HG03571 (cell line): ENCODE measurements around the gene AMN.
A peak's percentile ranks its signal among the peaks of the same experiment; 100 is the strongest.

Source experiments
- ATAC-seq: cut with Tn5 transposase; IDR thresholded peaks from one replicate; pipeline ENCODE4 v1.9.1; 2021; ENCODE audit not compliant: unreplicated experiment

Gene AMN

DNA sequence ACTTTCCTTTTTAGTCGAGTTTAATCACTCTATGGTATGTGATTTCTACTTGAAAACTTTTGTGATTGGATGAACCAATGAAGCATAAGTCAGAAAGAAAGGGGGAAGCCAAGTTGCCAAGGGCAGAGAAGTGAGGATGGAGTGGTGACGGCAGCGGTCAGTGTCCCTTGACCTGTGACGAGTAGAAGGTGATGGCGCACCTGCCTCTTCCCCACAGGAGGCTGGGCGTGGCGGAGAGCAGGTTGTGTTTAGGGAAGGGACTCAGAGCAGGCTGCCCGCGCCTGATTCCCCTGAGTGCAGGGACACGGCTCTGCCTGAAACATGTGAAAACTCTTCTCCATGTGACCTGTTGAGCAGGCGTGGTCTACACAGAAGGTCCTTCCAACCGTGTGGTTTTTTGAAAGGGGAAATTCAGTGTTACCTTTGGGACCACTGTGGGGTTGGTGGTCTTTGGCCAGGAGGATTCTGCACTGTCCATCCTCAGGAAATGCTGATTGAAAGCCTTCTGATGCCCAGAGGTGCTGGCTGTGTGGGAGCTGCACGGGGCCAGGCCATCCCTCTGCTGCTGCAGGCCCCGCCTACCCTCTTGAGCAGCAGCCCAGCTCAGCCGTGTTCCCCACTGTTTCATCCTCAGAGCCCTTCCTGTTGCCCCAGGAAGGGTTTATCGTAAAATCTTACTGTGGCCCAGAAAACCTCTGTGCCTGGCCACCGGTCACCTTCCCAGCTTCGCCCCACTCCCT lies 23.5 kb upstream of the AMN start:
- no peak for ATAC-seq

- no peak for ATAC-seq
Measured at GRCh38 chr14:102899516-102899900, 23.0 kb upstream of the AMN start.

GRCh38 chr14:102900631-102901571 lies 21.6 kb upstream of the AMN start:
- peak; percentile 48 for ATAC-seq

GRCh38 chr14:102901633-102902032 lies 20.8 kb upstream of the AMN start:
- ATAC-seq, result peak; percentile 77

- no peak for ATAC-seq
Measured at GRCh38 chr14:102902086-102902485, 20.4 kb upstream of the AMN start.

DNA sequence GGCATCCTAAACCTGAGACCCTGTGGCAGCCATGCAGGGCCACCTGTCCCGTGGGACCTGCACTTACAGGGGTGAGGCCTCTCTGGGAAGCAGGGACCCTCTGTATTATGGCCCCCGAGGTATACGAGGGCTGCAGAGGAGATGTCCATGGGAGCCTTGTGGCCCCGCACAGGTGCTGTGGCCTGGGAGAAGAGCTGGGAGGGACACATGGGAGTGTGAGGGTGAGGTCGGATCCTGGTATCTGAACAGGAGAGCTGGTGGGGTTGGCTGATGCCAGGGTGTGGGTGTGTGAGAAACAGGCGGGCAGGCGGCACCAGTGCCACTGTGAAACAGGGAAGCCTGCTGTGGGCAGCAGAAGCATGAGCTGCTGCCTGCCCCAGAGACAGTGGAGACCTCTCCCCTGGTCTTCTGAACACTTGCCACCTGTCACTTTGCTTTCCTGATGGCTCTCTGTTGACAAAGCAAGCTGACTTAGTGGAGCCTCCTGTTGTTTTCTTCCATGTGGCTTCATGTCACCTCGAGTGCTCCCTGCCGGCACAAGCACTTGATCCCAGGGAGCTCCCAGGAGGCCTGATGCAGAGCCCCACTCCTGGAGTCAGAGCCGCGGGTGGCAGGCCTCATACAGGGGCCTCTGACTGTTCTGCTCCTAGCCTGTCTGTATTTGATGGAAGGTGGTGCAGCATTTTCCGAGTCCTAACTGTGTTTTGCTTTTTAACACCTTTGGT lies 19.8 kb upstream of the AMN start:
- no peak for ATAC-seq

DNA sequence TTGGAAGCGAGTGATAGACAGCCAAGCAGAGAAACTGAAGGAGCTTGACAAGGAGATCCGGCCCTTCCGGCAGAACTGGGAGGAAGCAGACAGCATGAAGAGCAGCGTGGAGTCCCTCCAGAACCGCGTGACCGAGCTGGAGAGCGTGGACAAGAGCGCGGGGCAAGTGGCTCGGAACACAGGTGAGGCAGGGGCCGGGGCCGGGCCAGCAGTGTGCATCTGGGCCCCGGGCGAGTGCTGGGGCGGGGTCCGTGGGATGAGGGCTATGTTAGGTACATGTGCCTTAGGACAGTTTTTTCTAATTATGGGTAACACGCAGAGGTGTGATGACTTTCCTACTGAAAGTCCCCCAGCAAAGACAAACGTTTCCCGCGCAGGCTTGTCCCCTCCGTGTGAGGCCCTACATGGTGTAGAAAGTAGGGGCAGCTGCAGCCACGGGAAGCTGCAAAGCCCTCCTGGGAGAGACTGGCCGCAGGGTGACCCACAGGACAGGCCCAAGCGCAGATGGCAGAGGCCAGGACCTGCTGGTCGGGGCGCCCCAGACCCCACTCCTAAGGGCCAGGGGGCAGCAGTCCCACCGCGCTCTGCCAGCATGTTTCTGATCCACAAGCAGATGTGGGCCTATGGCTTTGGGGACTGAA lies 19.1 kb upstream of the AMN start:
- ATAC-seq, result no peak

GRCh38 chr14:102903889-102904512 lies 18.5 kb upstream of the AMN start:
- no peak for ATAC-seq

DNA sequence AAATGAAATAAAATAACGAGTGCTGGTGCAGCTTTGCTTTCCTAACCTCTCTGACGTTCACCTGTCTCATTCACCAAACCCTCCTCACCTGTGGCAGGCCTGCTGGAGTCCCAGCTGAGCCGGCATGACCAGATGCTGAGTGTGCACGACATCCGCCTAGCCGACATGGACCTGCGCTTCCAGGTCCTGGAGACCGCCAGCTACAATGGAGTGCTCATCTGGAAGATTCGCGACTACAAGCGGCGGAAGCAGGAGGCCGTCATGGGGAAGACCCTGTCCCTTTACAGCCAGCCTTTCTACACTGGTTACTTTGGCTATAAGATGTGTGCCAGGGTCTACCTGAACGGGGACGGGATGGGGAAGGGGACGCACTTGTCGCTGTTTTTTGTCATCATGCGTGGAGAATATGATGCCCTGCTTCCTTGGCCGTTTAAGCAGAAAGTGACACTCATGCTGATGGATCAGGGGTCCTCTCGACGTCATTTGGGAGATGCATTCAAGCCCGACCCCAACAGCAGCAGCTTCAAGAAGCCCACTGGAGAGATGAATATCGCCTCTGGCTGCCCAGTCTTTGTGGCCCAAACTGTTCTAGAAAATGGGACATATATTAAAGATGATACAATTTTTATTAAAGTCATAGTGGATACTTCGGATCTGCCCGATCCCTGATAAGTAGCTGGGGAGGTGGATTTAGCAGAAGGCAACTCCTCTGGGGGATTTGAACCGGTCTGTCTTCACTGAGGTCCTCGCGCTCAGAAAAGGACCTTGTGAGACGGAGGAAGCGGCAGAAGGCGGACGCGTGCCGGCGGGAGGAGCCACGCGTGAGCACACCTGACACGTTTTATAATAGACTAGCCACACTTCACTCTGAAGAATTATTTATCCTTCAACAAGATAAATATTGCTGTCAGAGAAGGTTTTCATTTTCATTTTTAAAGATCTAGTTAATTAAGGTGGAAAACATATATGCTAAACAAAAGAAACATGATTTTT lies 17.1 kb upstream of the AMN start:
- ATAC-seq, result no peak

DNA sequence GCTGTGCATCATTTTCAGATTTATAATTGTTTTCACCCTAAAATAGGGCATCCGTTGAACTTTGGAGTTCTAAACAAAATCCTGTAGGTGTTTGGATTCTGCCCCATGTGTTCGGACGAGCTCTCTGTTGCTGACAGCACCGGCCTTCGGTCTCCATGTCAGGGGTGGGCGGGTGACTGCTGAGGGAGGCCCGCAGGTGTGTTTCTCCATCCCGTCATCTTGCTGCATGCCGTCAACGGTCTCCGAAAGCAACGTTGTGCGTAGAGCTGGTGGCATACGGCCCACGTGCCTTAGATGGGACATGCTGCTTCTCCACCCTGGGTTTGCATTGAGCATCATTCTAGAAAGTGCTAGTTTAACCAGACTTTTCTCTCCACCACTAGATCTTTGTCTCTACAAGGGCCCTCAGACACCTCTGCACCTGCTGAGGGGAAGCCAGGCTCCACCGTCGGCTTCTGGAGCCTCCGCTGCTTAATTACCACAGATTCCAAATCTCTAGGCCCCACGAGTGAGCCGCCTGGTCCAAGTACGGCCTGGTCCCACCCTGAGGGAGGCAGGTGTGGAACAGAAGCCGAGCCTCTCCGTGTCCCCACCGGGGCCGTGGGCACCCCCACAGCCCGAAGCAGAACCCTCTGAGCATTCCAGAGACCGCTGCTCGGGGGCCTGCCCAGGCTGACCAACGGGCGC lies 15.7 kb upstream of the AMN start:
- no peak for ATAC-seq

DNA sequence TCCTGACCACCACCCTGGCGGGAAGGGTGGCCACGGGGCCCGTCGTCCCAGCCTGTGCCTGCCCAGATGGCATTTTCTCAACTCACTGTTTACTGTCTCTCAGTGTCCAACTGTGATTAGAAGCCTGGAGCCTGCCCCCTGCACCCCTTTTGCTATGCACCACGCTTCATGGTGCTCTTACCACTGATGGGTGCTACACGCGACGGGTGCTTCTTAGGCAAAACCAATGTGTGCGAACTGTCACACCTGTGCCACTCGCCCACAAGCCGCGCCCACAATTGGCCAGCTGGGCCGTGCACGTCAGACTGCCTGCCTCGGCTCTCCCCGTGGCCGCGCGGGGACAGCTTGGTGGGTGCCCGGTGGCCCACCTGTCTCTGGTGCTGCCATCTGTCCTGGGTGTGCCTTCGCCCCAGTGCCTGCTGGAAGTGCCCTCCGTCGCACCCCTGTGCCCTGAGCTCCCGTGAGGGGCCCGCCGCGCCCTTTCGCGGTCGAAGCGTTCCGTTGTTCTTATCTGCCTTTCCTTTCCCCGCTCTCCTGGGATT lies 15.1 kb upstream of the AMN start:
- ATAC-seq, result no peak

GRCh38 chr14:102907980-102908730 lies 14.3 kb upstream of the AMN start:
- ATAC-seq, result no peak

DNA sequence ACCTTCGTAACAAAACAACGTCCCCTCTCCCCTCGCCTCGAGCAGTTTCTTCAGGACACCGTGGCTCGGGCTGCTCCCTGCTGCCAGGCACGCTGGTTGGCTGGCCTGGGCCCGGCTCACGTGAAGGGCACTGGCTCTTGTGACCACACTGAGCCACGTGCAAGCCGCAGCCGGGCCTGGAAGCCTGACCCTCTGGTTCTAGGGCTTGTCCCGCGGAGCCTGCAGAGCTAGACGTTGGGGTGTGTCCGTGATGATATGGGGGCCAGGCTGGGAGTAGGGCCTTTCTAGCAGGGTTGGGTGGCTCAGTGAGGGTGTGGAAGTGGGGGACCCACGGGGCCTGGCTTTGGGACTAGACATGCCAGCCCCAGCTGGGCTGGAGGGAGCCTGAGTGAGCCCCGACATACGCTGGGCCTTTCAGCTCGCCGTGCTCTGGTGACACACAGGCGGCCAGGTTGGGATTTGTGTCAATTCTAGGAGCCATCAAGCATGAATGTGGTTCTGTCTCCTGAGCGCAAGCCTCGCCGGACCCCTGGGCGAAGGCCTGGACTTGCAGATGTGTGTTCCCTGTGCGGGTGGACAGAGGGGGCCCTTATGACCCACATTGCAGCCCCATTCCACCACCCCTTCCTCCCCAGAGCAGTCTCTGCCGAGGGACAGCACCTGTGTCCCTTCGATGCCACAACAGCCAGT lies 13.6 kb upstream of the AMN start:
- ATAC-seq, result no peak

DNA sequence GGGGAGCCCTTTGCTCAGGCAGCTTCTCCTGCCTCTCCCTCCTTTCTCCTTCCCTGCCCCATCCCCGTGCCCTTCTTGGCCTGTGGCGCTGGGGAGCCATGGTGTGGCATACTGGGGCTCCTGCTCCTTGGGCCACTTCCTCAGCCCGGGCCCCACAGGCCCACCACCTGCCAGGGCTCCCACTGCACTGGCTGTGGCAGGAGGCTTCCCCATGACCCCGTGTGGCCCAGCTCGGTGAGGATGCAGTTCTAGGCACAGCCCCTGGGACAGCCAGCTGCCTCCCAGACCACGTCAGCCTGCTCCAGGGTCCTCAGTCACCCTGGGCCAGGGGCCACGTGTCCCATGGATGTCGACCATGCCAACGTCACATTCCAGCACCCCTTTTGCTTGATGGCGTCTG lies 13.0 kb upstream of the AMN start:
- ATAC-seq, result no peak

DNA sequence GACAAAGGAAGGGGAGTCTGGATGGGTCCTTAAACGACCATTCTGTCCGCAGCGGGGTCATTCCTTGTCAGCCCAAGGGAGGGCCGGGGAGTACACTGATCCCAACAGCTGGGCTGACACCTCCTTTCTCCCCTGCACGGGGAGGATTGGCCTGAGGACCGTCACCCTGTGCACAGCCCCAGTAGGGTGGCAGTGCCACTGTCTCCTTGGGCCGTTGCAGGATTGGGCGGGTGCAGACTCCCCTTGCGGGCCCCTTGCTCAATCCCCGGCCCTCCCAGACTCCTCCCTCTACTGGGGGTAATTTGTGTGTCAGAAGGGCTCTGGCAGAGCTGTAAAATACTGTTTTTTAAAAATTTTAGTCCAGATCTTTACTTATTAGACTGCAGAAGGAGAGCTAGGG lies 12.6 kb upstream of the AMN start:
- ATAC-seq, result no peak

GRCh38 chr14:102910442-102910841 lies 12.0 kb upstream of the AMN start:
- no peak for ATAC-seq

DNA sequence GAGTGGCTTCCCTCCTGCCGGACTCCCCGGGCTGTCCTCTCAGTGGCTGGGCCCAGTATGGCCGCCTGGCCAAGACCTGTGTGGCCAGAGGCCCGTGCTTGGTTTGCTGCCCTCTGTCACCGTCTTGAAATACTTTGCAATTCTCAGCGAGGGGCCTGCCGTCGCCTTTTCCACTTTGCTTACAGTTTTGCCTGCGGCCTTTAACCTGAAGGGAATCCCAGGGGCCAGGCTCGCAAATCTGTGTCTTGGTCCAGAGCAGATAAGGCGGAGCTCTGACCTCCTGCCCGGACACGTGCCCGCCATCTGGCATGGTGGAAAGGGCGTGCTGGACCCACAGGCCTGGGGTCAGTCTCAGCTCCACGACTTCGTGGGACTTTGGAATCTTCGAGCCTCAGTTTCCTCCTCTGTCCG lies 10.9 kb upstream of the AMN start:
- ATAC-seq, result no peak
